Esophagus squamous epithelium (tissue), 4 donors: Measurements from ENCODE around the gene TPST1.

Experiments
- POLR2A ChIP-seq, 4 donors: fragments of 450-650 bp; IDR thresholded peaks; one replicate each; pipeline ENCODE4 v1.6.1; 2017; ENCODE audit warnings: antibody characterized with exemption in 4 of 4, mild to moderate bottlenecking in 4 of 4, moderate library complexity in 3 of 4
- TF ChIP-seq, protein P1 (sequence below), 6 experiments: fragments of 450-650 bp in 4 of 6; fragments of 200-600 bp in 2 of 6; sonication (generic) in 2 of 6; IDR thresholded peaks; one replicate each; pipeline ENCODE4 v1.5.1; 2016 to 2019; ENCODE audit warnings: antibody characterized with exemption in 6 of 6, mild to moderate bottlenecking in 4 of 6, moderate library complexity in 4 of 6

DNA sequence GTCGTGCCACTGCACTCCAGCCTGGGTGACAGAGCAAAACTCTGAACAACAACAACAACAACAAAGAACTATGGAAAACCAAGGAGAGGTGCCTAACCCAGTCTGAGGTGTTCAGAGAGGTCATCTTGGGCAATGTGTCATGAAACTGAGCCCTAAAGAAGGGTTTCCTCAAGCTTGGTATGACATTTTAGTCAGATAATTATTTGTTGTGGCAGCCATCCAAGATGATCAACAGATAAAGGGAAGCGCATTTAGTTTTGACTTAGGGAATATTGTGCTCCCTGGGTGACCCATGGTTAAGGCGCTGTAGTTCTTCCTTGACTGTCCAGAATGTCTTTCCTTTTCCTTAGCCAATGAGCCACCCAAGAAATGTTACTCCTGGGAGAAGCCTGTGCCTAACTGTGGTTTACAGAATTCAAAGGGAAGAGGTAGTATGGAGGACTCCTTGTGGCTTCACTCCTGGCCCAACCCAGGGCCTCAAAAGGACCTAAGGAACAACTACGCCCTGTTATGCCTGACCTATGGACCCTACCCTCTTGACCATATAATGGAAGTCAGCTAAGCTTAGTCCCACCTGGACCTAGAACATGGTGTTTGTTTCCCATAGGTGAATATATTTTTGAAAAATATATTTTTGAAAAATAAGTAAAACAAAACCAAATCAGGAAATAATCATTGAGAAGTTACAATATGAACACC, 42.4 kb downstream of the TPST1 start:
- TF ChIP-seq, protein P1, sequence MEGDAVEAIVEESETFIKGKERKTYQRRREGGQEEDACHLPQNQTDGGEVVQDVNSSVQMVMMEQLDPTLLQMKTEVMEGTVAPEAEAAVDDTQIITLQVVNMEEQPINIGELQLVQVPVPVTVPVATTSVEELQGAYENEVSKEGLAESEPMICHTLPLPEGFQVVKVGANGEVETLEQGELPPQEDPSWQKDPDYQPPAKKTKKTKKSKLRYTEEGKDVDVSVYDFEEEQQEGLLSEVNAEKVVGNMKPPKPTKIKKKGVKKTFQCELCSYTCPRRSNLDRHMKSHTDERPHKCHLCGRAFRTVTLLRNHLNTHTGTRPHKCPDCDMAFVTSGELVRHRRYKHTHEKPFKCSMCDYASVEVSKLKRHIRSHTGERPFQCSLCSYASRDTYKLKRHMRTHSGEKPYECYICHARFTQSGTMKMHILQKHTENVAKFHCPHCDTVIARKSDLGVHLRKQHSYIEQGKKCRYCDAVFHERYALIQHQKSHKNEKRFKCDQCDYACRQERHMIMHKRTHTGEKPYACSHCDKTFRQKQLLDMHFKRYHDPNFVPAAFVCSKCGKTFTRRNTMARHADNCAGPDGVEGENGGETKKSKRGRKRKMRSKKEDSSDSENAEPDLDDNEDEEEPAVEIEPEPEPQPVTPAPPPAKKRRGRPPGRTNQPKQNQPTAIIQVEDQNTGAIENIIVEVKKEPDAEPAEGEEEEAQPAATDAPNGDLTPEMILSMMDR (IDR thresholded peaks at IDR 0.05) = no peak
- no peak for TF ChIP-seq POLR2A (IDR thresholded peaks at IDR 0.05)
